ENCODE data around the gene IQCH.

The IQCH gene

DNA sequence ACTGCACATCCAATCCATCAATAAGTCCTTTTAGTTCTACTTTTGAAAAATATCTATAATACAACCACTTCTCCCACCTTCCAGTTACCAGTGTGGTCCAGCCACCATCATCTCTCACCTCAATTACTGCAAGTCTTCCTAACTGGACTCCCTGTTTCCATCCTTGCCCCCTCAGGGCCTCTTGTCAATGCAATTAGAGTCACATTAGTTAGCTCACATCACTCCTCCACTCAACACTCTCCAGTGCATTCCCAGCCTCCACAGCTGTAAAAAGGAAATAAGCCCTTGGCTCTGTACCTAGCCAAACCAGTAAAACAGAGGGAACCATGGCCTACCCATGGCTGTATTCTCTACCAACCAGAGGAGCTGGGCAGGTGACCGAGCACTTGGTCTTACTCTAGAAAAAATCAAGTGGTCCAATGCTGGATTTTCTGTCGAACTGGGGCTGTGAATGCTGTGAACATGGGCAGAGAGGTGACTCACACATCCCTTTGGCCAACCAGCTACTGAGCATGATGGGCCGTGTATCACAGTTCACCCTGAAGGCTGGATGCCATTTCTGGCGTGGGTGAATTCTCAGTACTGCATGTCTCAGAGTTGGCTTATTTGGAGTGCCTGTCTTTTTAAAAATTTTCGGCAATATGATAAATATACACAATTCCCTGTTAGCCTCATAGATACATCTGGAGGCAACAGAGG, 203.9 kb downstream of the IQCH start:
- no peak for DNase-seq

- no peak for DNase-seq
These were observed 205.9 kb downstream of the IQCH start for GRCh38 chr15:67460521-67460920.

DNA sequence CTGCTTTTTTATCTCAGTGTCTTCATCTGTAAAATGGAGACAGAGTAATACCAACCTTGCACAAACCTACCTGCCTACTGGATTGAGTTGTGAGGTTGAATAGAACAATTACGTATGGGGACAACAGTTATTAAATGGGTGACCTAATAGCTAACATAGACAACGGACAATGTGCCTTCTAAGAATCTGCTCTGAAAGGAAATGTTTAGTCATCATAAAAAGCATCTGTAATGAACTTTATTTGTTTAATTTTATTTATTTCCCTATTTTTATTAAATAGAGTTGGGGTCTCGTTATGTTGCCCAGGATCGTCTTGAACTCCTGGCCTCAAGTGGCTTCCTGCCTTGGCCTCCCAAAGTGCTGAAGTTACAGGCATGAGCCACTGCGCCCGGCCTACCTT, 207.1 kb downstream of the IQCH start:
- no peak for DNase-seq

GRCh38 chr15:67462875-67463274, 208.3 kb downstream of the IQCH start:
- DNase-seq, result no peak

DNA sequence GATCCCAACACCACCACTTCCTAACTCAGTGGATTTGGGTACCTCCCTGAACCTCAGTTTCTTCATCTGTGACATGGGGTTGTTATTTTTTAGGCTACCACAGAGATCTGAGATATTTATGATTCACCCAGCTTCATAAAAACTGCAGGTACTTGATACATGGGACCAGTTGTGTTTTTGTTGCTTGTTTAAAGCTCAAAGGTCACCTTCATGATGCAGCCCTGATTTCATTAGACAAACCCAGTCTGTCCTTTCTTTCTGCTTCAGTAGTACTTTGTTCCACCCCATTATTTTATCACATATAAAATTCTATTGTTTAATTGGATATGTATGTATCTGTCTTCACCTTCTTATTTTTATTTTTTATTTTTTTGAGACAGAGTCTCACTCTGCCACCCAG, 208.9 kb downstream of the IQCH start:
- DNase-seq, result no peak

- DNase-seq, result no peak
These were observed 210.8 kb downstream of the IQCH start for GRCh38 chr15:67465196-67465952.

GRCh38 chr15:67468416-67468815, 213.8 kb downstream of the IQCH start:
- DNase-seq, result no peak

DNA sequence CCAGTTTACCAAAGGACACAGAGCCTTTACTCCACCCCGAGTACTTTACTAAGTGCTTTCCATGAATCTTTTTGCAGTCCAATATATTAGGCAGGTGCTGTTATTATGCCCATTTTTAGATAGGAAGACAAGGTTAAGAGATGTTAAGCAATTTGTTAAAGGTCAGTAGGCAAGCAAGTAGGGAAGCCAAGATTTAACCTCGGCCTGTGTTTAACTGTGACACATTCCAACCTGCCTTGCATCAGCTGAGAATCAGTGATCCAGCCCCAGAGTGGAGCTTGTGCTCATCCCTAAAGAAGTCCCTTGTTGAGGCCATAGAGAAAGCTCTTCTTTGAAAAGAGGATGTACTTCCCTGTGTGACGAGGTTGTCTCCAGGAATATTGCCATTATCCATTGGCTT, 215.1 kb downstream of the IQCH start:
- DNase-seq, result no peak

DNA sequence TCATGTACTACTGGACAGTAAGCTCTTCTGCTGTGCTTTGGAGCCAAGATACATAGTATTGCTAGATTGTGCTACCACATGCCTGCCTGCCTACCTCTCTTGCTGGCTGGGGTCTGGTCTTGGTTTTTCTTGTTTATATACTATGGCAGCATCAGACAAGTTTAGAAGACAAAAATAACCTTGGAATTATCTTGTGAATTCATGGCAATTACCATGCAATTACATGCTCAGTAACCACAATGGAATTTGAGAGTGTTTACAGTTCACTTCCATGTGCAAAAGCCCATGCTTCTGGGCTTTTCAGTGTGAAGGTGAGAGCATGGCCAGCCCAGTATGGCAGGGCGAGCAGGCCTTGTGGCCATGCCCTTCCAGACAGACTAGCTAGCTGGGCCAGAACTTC, 218.4 kb downstream of the IQCH start:
- no peak for DNase-seq

GRCh38 chr15:67474405-67475110, 220.0 kb downstream of the IQCH start:
- no peak for DNase-seq

DNA sequence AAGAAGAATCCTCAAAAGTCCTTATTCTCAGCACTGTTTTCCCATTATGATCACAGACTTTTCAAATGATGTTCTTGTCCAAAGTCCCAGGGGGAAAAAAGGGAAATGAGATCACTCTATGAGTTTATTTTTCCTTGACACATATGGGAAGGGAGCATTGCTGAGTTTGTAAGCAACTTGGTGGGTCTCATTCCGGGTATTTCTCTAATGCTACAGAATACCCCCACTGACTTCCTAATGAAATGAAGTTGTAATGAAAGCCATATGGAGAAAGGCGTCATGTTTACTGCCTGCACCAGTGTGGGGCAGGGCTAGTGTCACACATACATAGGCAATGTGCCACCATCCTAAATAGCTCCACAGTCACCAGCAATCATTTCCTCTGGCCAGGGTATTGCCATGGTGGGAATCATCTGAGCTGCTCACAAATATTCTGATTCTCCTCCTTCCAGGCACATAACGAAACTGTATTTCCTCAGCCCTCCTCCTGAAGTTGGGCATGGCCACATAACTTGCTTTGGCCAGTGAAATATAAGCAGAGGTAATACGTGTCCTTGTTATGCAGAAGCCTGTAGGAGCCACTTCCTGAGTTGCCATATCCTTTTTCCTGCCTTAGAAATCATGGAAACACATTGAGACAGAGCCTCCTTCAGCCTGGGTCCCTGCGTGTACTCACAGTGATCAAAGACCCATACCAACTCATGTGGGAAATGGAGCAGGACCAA, 225.4 kb downstream of the IQCH start:
- DNase-seq, result no peak

DNA sequence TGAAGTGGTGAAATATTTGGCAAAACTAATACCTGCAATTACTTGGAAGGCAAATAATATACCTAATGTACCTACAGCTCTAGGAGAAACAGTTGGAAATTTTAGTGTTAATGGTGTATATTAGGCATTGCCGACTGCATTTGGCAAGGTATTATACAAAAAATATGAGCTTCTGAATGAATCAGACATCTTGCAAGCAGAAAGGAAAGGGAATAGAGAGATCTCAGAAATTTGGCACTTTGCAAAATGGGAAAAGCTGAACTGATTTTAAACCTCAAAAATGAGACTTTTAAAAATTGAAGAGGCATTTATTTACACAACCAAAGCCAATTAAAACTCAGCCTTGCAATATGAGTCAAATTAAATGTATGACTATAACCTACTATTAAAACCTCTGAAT, 226.2 kb downstream of the IQCH start:
- no peak for DNase-seq

GRCh38 chr15:67481680-67482079, 227.1 kb downstream of the IQCH start:
- no peak for DNase-seq

GRCh38 chr15:67495585-67495984, 241.0 kb downstream of the IQCH start:
- no peak for DNase-seq

DNA sequence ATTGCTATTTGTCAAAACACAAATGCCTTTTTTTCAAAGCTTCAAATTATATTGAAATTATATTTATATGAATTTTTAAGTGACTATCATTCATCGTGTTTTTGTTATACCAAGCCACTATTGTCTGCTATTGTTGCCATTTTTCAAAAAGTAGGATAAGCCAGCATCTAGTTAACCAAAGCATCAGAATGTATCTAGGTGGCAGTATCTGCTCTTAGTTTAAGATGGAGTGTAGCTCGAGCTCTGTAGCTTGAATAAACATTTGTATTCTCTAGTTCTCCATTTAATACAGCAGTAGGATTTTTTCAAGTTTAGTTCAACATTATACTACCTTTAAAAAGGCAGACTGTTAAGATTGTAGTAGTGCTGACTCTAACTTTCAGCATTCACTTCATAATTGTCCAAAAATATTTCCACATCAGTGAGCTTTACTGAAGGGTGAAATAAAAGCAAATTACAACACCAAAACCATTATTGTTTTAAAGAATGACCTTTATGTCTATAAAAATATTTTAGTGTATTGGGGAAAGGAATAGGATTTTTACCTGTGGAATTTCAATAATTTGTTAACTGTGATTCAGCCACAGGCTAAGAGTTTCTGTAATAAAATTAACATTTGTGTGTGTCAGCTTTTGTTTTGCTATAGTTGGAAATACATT, 246.7 kb downstream of the IQCH start:
- no peak for DNase-seq

- DNase-seq, result no peak
These were observed 247.4 kb downstream of the IQCH start for GRCh38 chr15:67501836-67502461.

- no peak for DNase-seq
These were observed 249.5 kb downstream of the IQCH start for GRCh38 chr15:67504056-67504455.

DNA sequence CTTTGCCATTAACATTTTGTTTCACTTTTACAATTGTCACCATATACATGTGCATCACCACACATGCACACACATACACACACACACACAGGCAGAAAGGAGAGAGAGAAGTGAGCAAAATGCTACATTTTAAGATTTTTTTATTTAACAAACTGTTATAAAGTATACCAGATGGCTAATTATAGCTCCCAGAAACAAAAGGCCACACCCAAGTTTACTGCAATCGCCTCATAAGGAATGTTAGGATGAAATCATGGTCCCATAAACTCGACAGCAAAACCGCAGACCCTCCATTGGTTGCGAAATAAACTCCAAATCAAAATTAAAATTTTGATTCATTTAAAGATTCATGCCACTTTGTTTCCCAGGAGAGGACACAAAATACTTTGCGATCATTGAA, 250.2 kb downstream of the IQCH start:
- DNase-seq, result no peak

- no peak for DNase-seq
These were observed 251.3 kb downstream of the IQCH start for GRCh38 chr15:67505675-67506572.

DNA sequence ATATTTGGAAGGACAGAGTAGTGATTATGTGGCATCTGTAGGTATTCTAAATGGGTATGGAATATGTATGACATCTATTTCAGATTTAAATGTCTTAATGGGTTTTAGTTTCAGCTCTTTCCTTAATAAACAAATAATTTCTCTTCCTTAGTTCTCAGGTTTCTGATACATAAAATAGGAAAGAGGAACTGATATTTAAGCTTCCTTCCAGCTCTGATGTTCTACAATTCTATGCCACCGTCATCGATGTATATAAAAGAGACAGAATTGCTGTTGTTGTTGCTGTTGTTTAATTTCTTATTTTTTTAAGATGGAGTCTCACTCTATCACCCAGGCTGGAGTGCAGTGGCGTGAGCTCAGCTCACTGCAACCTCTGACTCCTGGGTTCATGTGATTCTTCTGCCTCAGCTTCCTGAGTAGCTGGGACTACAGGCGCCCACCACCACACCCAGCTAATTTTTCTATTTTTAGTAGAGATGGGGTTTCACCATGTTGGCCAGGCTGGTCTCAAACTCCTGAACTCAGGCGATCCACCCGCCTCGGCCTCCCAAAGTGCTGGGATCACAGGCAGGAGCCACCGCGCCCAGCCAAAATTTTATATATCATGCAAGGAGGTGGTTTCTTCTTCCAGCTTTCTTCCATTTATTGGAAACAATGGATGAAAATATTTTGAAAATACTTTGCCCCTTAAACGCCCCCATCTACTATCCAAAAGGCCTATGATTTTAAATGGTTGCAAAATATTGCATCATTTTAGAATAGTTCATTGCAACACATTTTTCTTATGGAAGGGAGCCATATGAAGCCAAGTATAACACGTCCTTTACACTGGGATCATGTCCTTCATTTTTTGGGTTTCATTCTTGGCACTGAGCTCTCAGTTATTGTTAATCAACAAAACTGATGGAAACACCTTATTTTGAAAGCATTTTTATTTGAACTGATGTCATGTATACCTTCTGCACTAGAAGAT, 252.5 kb downstream of the IQCH start:
- DNase-seq, result no peak

All from right forelimb (tissue), 1 donor.